Posterior vena cava (tissue), 2 donors: ENCODE data around the gene YEATS2. TPM values are rescaled to one million over a fixed set of nuclear protein-coding genes. Genes with fewer than 3 reads are reported as not detected.

Experiments
- DNase-seq: peaks from one replicate; pipeline ENCODE4 v3.0.0-alpha.2; 2020; ENCODE audit warnings: low spot score
- intact Hi-C, 2 donors: fragments of 100-400 bp; cut with DNase I; formaldehyde crosslinking; loops; one replicate each; pipeline versions ENCODE4 v1.14.1 to v1.14.2; 2022 to 2023
- total RNA-seq, 2 donors: library from RNA; stranded (reverse); fragmentation: NEBNext Ultra II Directional; extraction: Animal tissue kit (Norgen Biotek cat#: 25700); gene quantifications; one replicate each; pipeline ENCODE4 v1.2.1, GENCODE V29; 2021
- donor health status: DM: yes; HTN: yes; CAD: no.
- donor health status: DM: yes; HTN: yes; CAD: no.

The YEATS2 gene
- total RNA-seq, 2 donors from 2014 or later = 20.8 to 23.6 TPM

- DNase-seq = no peak
- intact Hi-C loops = no loop called here
These were observed 126.4 kb downstream of the YEATS2 start for GRCh38 chr3:183823963-183824362.

GRCh38 chr3:183824761-183825455 lies 127.3 kb downstream of the YEATS2 start:
- intact Hi-C loops = no loop called here
- DNase-seq = peak; percentile 82

GRCh38 chr3:183825456-183826161 lies 128.0 kb downstream of the YEATS2 start, which contains the start of gene MAP6D1:
MAP6D1 (minus strand) TSS chr3:183825577; CDS start chr3:183825547, 30 bp downstream.
- intact Hi-C loops = no loop called here
- peak; percentile 81 for DNase-seq

- intact Hi-C loops = no loop called here
- peak; percentile 63 for DNase-seq
These were observed 129.1 kb downstream of the YEATS2 start for GRCh38 chr3:183826448-183827250.

- intact Hi-C loops = no loop called here
- peak; percentile 70 for DNase-seq
These were observed 130.4 kb downstream of the YEATS2 start for GRCh38 chr3:183827809-183828537.

GRCh38 chr3:183828538-183828870 lies 130.9 kb downstream of the YEATS2 start:
- DNase-seq = no peak
- intact Hi-C loops = no loop called here

GRCh38 chr3:183829466-183829865 lies 131.9 kb downstream of the YEATS2 start:
- intact Hi-C loops = no loop called here
- DNase-seq = no peak

GRCh38 chr3:183830187-183830586 lies 132.6 kb downstream of the YEATS2 start:
- DNase-seq = peak; percentile 19

GRCh38 chr3:183833516-183833915 lies 135.9 kb downstream of the YEATS2 start:
- DNase-seq = no peak
- intact Hi-C loops = loop anchor here in 1 of 2 donors (10.0 kb wide), 1 partner anchor 1469 kb away; no protein-coding TSS in a partner anchor

More at GRCh38 chr3:183830187-183830586, 132.6 kb downstream of the YEATS2 start:
- intact Hi-C loops = loop anchor here in 1 of 2 donors (10.0 kb wide), 1 partner anchor 1465 kb away; no protein-coding TSS in a partner anchor

GRCh38 chr3:183837390-183837789 lies 139.8 kb downstream of the YEATS2 start:
- peak; percentile 58 for DNase-seq
- intact Hi-C loops = loop anchor here in 1 of 2 donors (10.0 kb wide), 1 partner anchor 1473 kb away; no protein-coding TSS in a partner anchor

GRCh38 chr3:183837894-183838293 lies 140.3 kb downstream of the YEATS2 start:
- DNase-seq = no peak
- intact Hi-C loops = loop anchor here in 1 of 2 donors (10.0 kb wide), 1 partner anchor 1473 kb away; no protein-coding TSS in a partner anchor

GRCh38 chr3:183839751-183840150 lies 142.2 kb downstream of the YEATS2 start:
- intact Hi-C loops = loop anchor here in 1 of 2 donors (10.0 kb wide), 1 partner anchor 1475 kb away; no protein-coding TSS in a partner anchor
- no peak for DNase-seq

GRCh38 chr3:183844606-183845005 lies 147.0 kb downstream of the YEATS2 start:
- no peak for DNase-seq
- intact Hi-C loops = no loop called here

- intact Hi-C loops = no loop called here
- no peak for DNase-seq
These were observed 147.5 kb downstream of the YEATS2 start for GRCh38 chr3:183845090-183845489.

GRCh38 chr3:183845608-183846288 lies 148.2 kb downstream of the YEATS2 start:
- intact Hi-C loops = no loop called here
- no peak for DNase-seq

- DNase-seq = no peak
- intact Hi-C loops = no loop called here
These were observed 156.9 kb downstream of the YEATS2 start for GRCh38 chr3:183854318-183855035.

- intact Hi-C loops = no loop called here
These were observed 160.3 kb downstream of the YEATS2 start for GRCh38 chr3:183857863-183858262.

More at GRCh38 chr3:183857863-183858262, 160.3 kb downstream of the YEATS2 start:
- DNase-seq = no peak
